HG03108 (cell line): ENCODE measurements around the gene IL27RA.

Experiments used
- ATAC-seq: cut with Tn5 transposase; IDR thresholded peaks from one replicate; pipeline ENCODE4 v1.9.1; 2021; ENCODE audit warnings: moderate library complexity; ENCODE audit not compliant: unreplicated experiment

The IL27RA gene

GRCh38 chr19:14031719-14032480 lies at the start of gene IL27RA:
TSS of gene IL27RA (plus strand) at chr19:14031762. CDS start at chr19:14031873, 111 bp downstream.
- ATAC-seq: peak; percentile 58

- ATAC-seq: no peak
Measured at GRCh38 chr19:13981988-13982501, 49.5 kb upstream of the IL27RA start.

GRCh38 chr19:13982773-13983172 lies 48.8 kb upstream of the IL27RA start:
- no peak for ATAC-seq

- ATAC-seq: no peak
Measured at GRCh38 chr19:13983213-13983889, 48.2 kb upstream of the IL27RA start.

- ATAC-seq: no peak
Measured at GRCh38 chr19:13984186-13984585, 47.4 kb upstream of the IL27RA start.

- ATAC-seq: no peak
Measured at GRCh38 chr19:13984875-13985741, 46.5 kb upstream of the IL27RA start.

- peak; percentile 7 for ATAC-seq
Measured at GRCh38 chr19:13985771-13986347, 45.7 kb upstream of the IL27RA start.

GRCh38 chr19:13986348-13986904 lies 45.1 kb upstream of the IL27RA start:
- peak; percentile 72 for ATAC-seq

- ATAC-seq: no peak
Measured at GRCh38 chr19:13987101-13987890, 44.3 kb upstream of the IL27RA start.

GRCh38 chr19:13989487-13989886 lies 42.1 kb upstream of the IL27RA start:
- no peak for ATAC-seq

GRCh38 chr19:13990085-13990484 lies 41.5 kb upstream of the IL27RA start:
- ATAC-seq: no peak

- ATAC-seq: no peak
Measured at GRCh38 chr19:13992025-13992424, 39.5 kb upstream of the IL27RA start.

GRCh38 chr19:13993590-13994300 lies 37.8 kb upstream of the IL27RA start:
- no peak for ATAC-seq

- ATAC-seq: no peak
Measured at GRCh38 chr19:13995017-13995728, 36.4 kb upstream of the IL27RA start.

GRCh38 chr19:13995878-13996765 lies 35.4 kb upstream of the IL27RA start:
- no peak for ATAC-seq

- ATAC-seq: no peak
Measured at GRCh38 chr19:13996928-13997630, 34.5 kb upstream of the IL27RA start.

- no peak for ATAC-seq
Measured at GRCh38 chr19:13997631-13997962, 34.0 kb upstream of the IL27RA start.
